Ovary (tissue), 3 donors: Measurements from ENCODE around the gene ZNF81.

Experiments
- CTCF ChIP-seq, 3 donors: fragments of 450-650 bp in 2 of 3; fragments of 200-600 bp in 1 of 3; IDR thresholded peaks; one replicate each; pipeline versions ENCODE4 v1.5.1 to v1.8.0; 2016 to 2022; ENCODE audit warnings: antibody characterized with exemption in 3 of 3, mild to moderate bottlenecking in 1 of 3
- POLR2A ChIP-seq: fragments of 450-650 bp; IDR thresholded peaks from one replicate; pipeline ENCODE4 v1.6.1; 2017; ENCODE audit warnings: antibody characterized with exemption, mild to moderate bottlenecking, moderate library complexity
- donor health status: DM: no; HTN: no; CAD: no.

GRCh38 chrX:47960406-47960805, 123.7 kb downstream of the ZNF81 start:
- TF ChIP-seq CTCF (IDR thresholded peaks at IDR 0.05) (no peak), POLR2A (no peak)
